ENCODE measurements around the gene DIP2B. TPM values are rescaled to one million over a fixed set of nuclear protein-coding genes. Genes with fewer than 3 reads are reported as not detected.
A peak's percentile ranks its signal among the peaks of the same experiment; 100 is the strongest.

Gene DIP2B
- total RNA-seq, 6 donors from 2014 or later: 26.1 to 54.5 (median 29.4) TPM

GRCh38 chr12:50626026-50626425 lies 121.2 kb downstream of the DIP2B start:
- Histone ChIP-seq H3K27me3 (no peaks in the 10 kb centered on the region), H3K4me1 (peaks cover 19 to 42% (median 27%) of the 10 kb centered on the region in 4 donors), H3K27ac (no peak overlapping the region), H3K36me3 (peaks cover 0 to 11% (median 2%) of the 10 kb centered on the region in 4 donors), H3K4me3 (no peak overlapping the region), H3K9me3 (no peaks in the 10 kb centered on the region)
- no peak for TF ChIP-seq POLR2A (IDR thresholded peaks at IDR 0.05)
- TF ChIP-seq POLR2AphosphoS5 (IDR thresholded peaks at IDR 0.05): no peak
- no peak for TF ChIP-seq EP300 (IDR thresholded peaks at IDR 0.05)
- TF ChIP-seq CTCF (IDR thresholded peaks at IDR 0.05): no peak
- WGBS, 2 donors: 64 to 74% methylated on average over 5 of the region's 5 CpGs
- peak in 1 of 2 donors; percentile 61 for ATAC-seq (ENCODE audit: low FRiP score in 2 of 2)
- DNase-seq: no peak

GRCh38 chr12:50627491-50627890 lies 122.7 kb downstream of the DIP2B start:
- TF ChIP-seq POLR2AphosphoS5 (IDR thresholded peaks at IDR 0.05) (no peak), POLR2A (IDR thresholded peaks at IDR 0.05) (no peak), CTCF (IDR thresholded peaks at IDR 0.05) (no peak), EP300 (IDR thresholded peaks at IDR 0.05) (no peak)
- ATAC-seq (ENCODE audit: low FRiP score in 2 of 2) (no peak), DNase-seq (no peak)
- Histone ChIP-seq H3K27me3 (no peaks in the 10 kb centered on the region), H3K4me1 (peaks cover 6 to 29% (median 19%) of the 10 kb centered on the region in 4 donors), H3K9me3 (no peaks in the 10 kb centered on the region), H3K36me3 (peaks cover 0 to 13% (median 2%) of the 10 kb centered on the region in 4 donors), H3K4me3 (no peak overlapping the region), H3K27ac (no peak overlapping the region)
- WGBS, 2 donors: 81 to 83% methylated on average over 1 to 2 of the region's 2 CpGs

GRCh38 chr12:50628394-50628793 lies 123.6 kb downstream of the DIP2B start:
- Histone ChIP-seq H3K4me1 (peaks cover 5 to 25% (median 19%) of the 10 kb centered on the region in 4 donors), H3K36me3 (peaks cover 0 to 13% (median 2%) of the 10 kb centered on the region in 4 donors), H3K9me3 (no peaks in the 10 kb centered on the region), H3K4me3 (no peak overlapping the region), H3K27ac (no peak overlapping the region), H3K27me3 (no peaks in the 10 kb centered on the region)
- ATAC-seq (ENCODE audit: low FRiP score in 2 of 2) (no peak), DNase-seq (no peak)
- WGBS, 2 donors: 87 to 90% methylated on average over 6 of the region's 6 CpGs
- no peak for TF ChIP-seq POLR2A (IDR thresholded peaks at IDR 0.05)
- no peak for TF ChIP-seq EP300 (IDR thresholded peaks at IDR 0.05)
- no peak for TF ChIP-seq POLR2AphosphoS5 (IDR thresholded peaks at IDR 0.05)
- TF ChIP-seq CTCF (IDR thresholded peaks at IDR 0.05): no peak

GRCh38 chr12:50633955-50634354 lies 129.2 kb downstream of the DIP2B start:
- no peak overlapping the region for H3K4me3 ChIP-seq
- 84 to 91% methylated on average over 6 of the region's 6 CpGs for WGBS, 2 donors
- peak overlapping the region in 1 of 4 donors; percentile 48 for H3K27ac ChIP-seq
- H3K9me3 ChIP-seq: no peaks in the 10 kb centered on the region
- peaks cover 4 to 18% (median 11%) of the 10 kb centered on the region in 4 donors for H3K4me1 ChIP-seq
- ATAC-seq (ENCODE audit: low FRiP score in 2 of 2): peak in 1 of 2 donors; percentile 73
- DNase-seq: no peak
- H3K27me3 ChIP-seq: no peaks in the 10 kb centered on the region
- peaks cover 0 to 2% (median 0%) of the 10 kb centered on the region in 4 donors for H3K36me3 ChIP-seq
- TF ChIP-seq CTCF (IDR thresholded peaks at IDR 0.05) (no peak), EP300 (IDR thresholded peaks at IDR 0.05) (no peak), POLR2A (IDR thresholded peaks at IDR 0.05) (no peak), POLR2AphosphoS5 (IDR thresholded peaks at IDR 0.05) (no peak)

GRCh38 chr12:50634379-50634778 lies 129.6 kb downstream of the DIP2B start:
- ATAC-seq (ENCODE audit: low FRiP score in 2 of 2): peak in 1 of 2 donors; percentile 16
- Histone ChIP-seq H3K9me3 (no peaks in the 10 kb centered on the region), H3K4me1 (peaks cover 4 to 18% (median 11%) of the 10 kb centered on the region in 4 donors), H3K27ac (peak overlapping the region in 1 of 4 donors; percentile 48), H3K36me3 (peaks cover 0 to 2% (median 0%) of the 10 kb centered on the region in 4 donors), H3K4me3 (no peak overlapping the region), H3K27me3 (no peaks in the 10 kb centered on the region)
- 62 to 88% methylated on average over 2 of the region's 2 CpGs for WGBS, 2 donors
- no peak for DNase-seq
- TF ChIP-seq CTCF (IDR thresholded peaks at IDR 0.05) (no peak), POLR2A (IDR thresholded peaks at IDR 0.05) (no peak), EP300 (IDR thresholded peaks at IDR 0.05) (no peak), POLR2AphosphoS5 (IDR thresholded peaks at IDR 0.05) (no peak)

Measured in upper lobe of left lung (tissue), 6 donors.